ENCODE data around the gene RASEF.

- TF ChIP-seq CTCF (conservative IDR thresholded peaks at IDR 0.05; ENCODE audit: low read depth, low read length) (no peak), EZH2phosphoT487 (IDR thresholded peaks at IDR 0.05; ENCODE audit: borderline replicate concordance, low read length) (no peak), EZH2 (IDR thresholded peaks at IDR 0.05; ENCODE audit: low read length, unreplicated experiment) (no peak)
Measured at GRCh38 chr9:82972446-82972845, 90.5 kb downstream of the RASEF start.
